Measurements from ENCODE around the gene TUBB4A.

TUBB4A gene

GRCh38 chr19:6459262-6460098, 42.6 kb downstream of the TUBB4A start, which contains the start of gene SLC25A23:
Gene SLC25A23, minus strand, starts transcription at chr19:6459792. Its CDS starts 164 bp downstream, at chr19:6459628.
- ChIA-PET CTCF (no interaction called here), POLR2A (no interaction called here)
- Histone ChIP-seq H3K36me3 (ENCODE audit: control insufficient read depth in 4 of 4, insufficient read depth in 4 of 4, low read length in 3 of 4) (peaks cover 0 to 6% (median 4%) of the 10 kb centered on the region in 4 experiments), H3K27ac (ENCODE audit: insufficient read depth in 1 of 2, low read depth in 1 of 2, low read length in 2 of 2, poor library complexity in 1 of 2, severe bottlenecking in 2 of 2) (no peak within 1 kb of the TSS), H3K4me3 (ENCODE audit: control insufficient read depth in 1 of 7, extremely low read depth in 1 of 7, insufficient read depth in 4 of 7, low read depth in 2 of 7, low read length in 6 of 7) (peak within 1 kb of the TSS; percentile 44 to 85 (median 75)), H3K27me3 (replicated peaks in 2 of 5; ENCODE audit: control insufficient read depth in 4 of 5, insufficient read depth in 5 of 5, low read length in 4 of 5) (peaks cover 0 to 17% (median 5%) of the 10 kb centered on the region in 5 experiments), H3K9me3 (ENCODE audit: control extremely low read depth in 1 of 5, control insufficient read depth in 4 of 5, insufficient read depth in 2 of 5, low read depth in 1 of 5, low read length in 4 of 5) (peaks cover 0 to 12% (median 4%) of the 10 kb centered on the region in 5 experiments), H3K4me1 (ENCODE audit: control extremely low read depth in 1 of 4, control insufficient read depth in 4 of 4, insufficient read depth in 4 of 4, low read length in 3 of 4) (peaks cover 0 to 31% (median 24%) of the 10 kb centered on the region in 4 experiments)
- DNase-seq: peak; percentile 51 to 64 (median 56)
- 4% methylated on average over 44 of the region's 70 CpGs for WGBS (ENCODE audit: insufficient coverage)

GRCh38 chr19:6458695-6459261, 43.3 kb downstream of the TUBB4A start:
- no peak for DNase-seq
- 82% methylated on average over 9 of the region's 16 CpGs for WGBS (ENCODE audit: insufficient coverage)
- H3K27me3 ChIP-seq (replicated peaks in 2 of 5; ENCODE audit: control insufficient read depth in 4 of 5, insufficient read depth in 5 of 5, low read length in 4 of 5): peaks cover 0 to 10% (median 2%) of the 10 kb centered on the region in 5 experiments
- H3K4me1 ChIP-seq (ENCODE audit: control extremely low read depth in 1 of 4, control insufficient read depth in 4 of 4, insufficient read depth in 4 of 4, low read length in 3 of 4): peaks cover 0 to 26% (median 17%) of the 10 kb centered on the region in 4 experiments
- POLR2A ChIA-PET: no interaction called here
- peak overlapping the region in 6 of 7 experiments; percentile 44 to 85 (median 78) for H3K4me3 ChIP-seq (ENCODE audit: control insufficient read depth in 1 of 7, extremely low read depth in 1 of 7, insufficient read depth in 4 of 7, low read depth in 2 of 7, low read length in 6 of 7)
- no peak overlapping the region for H3K27ac ChIP-seq (ENCODE audit: insufficient read depth in 1 of 2, low read depth in 1 of 2, low read length in 2 of 2, poor library complexity in 1 of 2, severe bottlenecking in 2 of 2)
- CTCF ChIA-PET: no interaction called here
- H3K9me3 ChIP-seq (ENCODE audit: control extremely low read depth in 1 of 5, control insufficient read depth in 4 of 5, insufficient read depth in 2 of 5, low read depth in 1 of 5, low read length in 4 of 5): peaks cover 0 to 19% (median 11%) of the 10 kb centered on the region in 5 experiments
- peaks cover 0 to 13% (median 10%) of the 10 kb centered on the region in 4 experiments for H3K36me3 ChIP-seq (ENCODE audit: control insufficient read depth in 4 of 4, insufficient read depth in 4 of 4, low read length in 3 of 4)

- ChIA-PET CTCF (interaction anchor here (0.6 kb wide), 1 partner anchor 1609 kb away, joined by 3 read pairs; no protein-coding TSS in a partner anchor), POLR2A (no interaction called here)
- Histone ChIP-seq H3K36me3 (ENCODE audit: control insufficient read depth in 4 of 4, insufficient read depth in 4 of 4, low read length in 3 of 4) (peaks cover 0 to 17% (median 11%) of the 10 kb centered on the region in 4 experiments), H3K4me1 (ENCODE audit: control extremely low read depth in 1 of 4, control insufficient read depth in 4 of 4, insufficient read depth in 4 of 4, low read length in 3 of 4) (peaks cover 0 to 26% (median 17%) of the 10 kb centered on the region in 4 experiments), H3K9me3 (ENCODE audit: control extremely low read depth in 1 of 5, control insufficient read depth in 4 of 5, insufficient read depth in 2 of 5, low read depth in 1 of 5, low read length in 4 of 5) (peaks cover 0 to 22% (median 14%) of the 10 kb centered on the region in 5 experiments), H3K27ac (ENCODE audit: insufficient read depth in 1 of 2, low read depth in 1 of 2, low read length in 2 of 2, poor library complexity in 1 of 2, severe bottlenecking in 2 of 2) (no peak overlapping the region), H3K4me3 (ENCODE audit: control insufficient read depth in 1 of 7, extremely low read depth in 1 of 7, insufficient read depth in 4 of 7, low read depth in 2 of 7, low read length in 6 of 7) (no peak overlapping the region), H3K27me3 (replicated peaks in 2 of 5; ENCODE audit: control insufficient read depth in 4 of 5, insufficient read depth in 5 of 5, low read length in 4 of 5) (peaks cover 0 to 5% (median 2%) of the 10 kb centered on the region in 5 experiments)
- WGBS (ENCODE audit: insufficient coverage): 94% methylated on average over 15 of the region's 17 CpGs
- no peak for DNase-seq
Measured at GRCh38 chr19:6457958-6458694, 44.0 kb downstream of the TUBB4A start.

GRCh38 chr19:6455924-6456323, 46.2 kb downstream of the TUBB4A start:
- Histone ChIP-seq H3K9me3 (ENCODE audit: control extremely low read depth in 1 of 5, control insufficient read depth in 4 of 5, insufficient read depth in 2 of 5, low read depth in 1 of 5, low read length in 4 of 5) (peaks cover 0 to 22% (median 14%) of the 10 kb centered on the region in 5 experiments), H3K4me3 (ENCODE audit: control insufficient read depth in 1 of 7, extremely low read depth in 1 of 7, insufficient read depth in 4 of 7, low read depth in 2 of 7, low read length in 6 of 7) (no peak overlapping the region), H3K27ac (ENCODE audit: insufficient read depth in 1 of 2, low read depth in 1 of 2, low read length in 2 of 2, poor library complexity in 1 of 2, severe bottlenecking in 2 of 2) (no peak overlapping the region), H3K36me3 (ENCODE audit: control insufficient read depth in 4 of 4, insufficient read depth in 4 of 4, low read length in 3 of 4) (peaks cover 0 to 27% (median 11%) of the 10 kb centered on the region in 4 experiments), H3K27me3 (replicated peaks in 2 of 5; ENCODE audit: control insufficient read depth in 4 of 5, insufficient read depth in 5 of 5, low read length in 4 of 5) (peaks cover 0 to 5% (median 0%) of the 10 kb centered on the region in 5 experiments), H3K4me1 (ENCODE audit: control extremely low read depth in 1 of 4, control insufficient read depth in 4 of 4, insufficient read depth in 4 of 4, low read length in 3 of 4) (peaks cover 0 to 26% (median 17%) of the 10 kb centered on the region in 4 experiments)
- DNase-seq: no peak
- WGBS (ENCODE audit: insufficient coverage): 99% methylated on average over 11 of the region's 15 CpGs
- CTCF ChIA-PET: interaction anchor here (1.9 kb wide), 1 partner anchor 60 kb away, joined by 4 read pairs; no protein-coding TSS in a partner anchor
- POLR2A ChIA-PET: no interaction called here

GRCh38 chr19:6453951-6454565, 48.1 kb downstream of the TUBB4A start:
- H3K4me3 ChIP-seq (ENCODE audit: control insufficient read depth in 1 of 7, extremely low read depth in 1 of 7, insufficient read depth in 4 of 7, low read depth in 2 of 7, low read length in 6 of 7): no peak overlapping the region
- ChIA-PET POLR2A (no interaction called here), CTCF (no interaction called here)
- H3K36me3 ChIP-seq (ENCODE audit: control insufficient read depth in 4 of 4, insufficient read depth in 4 of 4, low read length in 3 of 4): peaks cover 0 to 27% (median 11%) of the 10 kb centered on the region in 4 experiments
- 100% methylated on average over 9 of the region's 11 CpGs for WGBS (ENCODE audit: insufficient coverage)
- no peak for DNase-seq
- peaks cover 0 to 22% (median 14%) of the 10 kb centered on the region in 5 experiments for H3K9me3 ChIP-seq (ENCODE audit: control extremely low read depth in 1 of 5, control insufficient read depth in 4 of 5, insufficient read depth in 2 of 5, low read depth in 1 of 5, low read length in 4 of 5)
- H3K4me1 ChIP-seq (ENCODE audit: control extremely low read depth in 1 of 4, control insufficient read depth in 4 of 4, insufficient read depth in 4 of 4, low read length in 3 of 4): peaks cover 0 to 10% (median 2%) of the 10 kb centered on the region in 4 experiments
- H3K27ac ChIP-seq (ENCODE audit: insufficient read depth in 1 of 2, low read depth in 1 of 2, low read length in 2 of 2, poor library complexity in 1 of 2, severe bottlenecking in 2 of 2): no peak overlapping the region
- H3K27me3 ChIP-seq (replicated peaks in 2 of 5; ENCODE audit: control insufficient read depth in 4 of 5, insufficient read depth in 5 of 5, low read length in 4 of 5): peaks cover 0 to 4% (median 0%) of the 10 kb centered on the region in 5 experiments

- 100% methylated on average over 1 of the region's 2 CpGs for WGBS (ENCODE audit: insufficient coverage)
- Histone ChIP-seq H3K27me3 (replicated peaks in 2 of 5; ENCODE audit: control insufficient read depth in 4 of 5, insufficient read depth in 5 of 5, low read length in 4 of 5) (no peaks in the 10 kb centered on the region), H3K27ac (ENCODE audit: insufficient read depth in 1 of 2, low read depth in 1 of 2, low read length in 2 of 2, poor library complexity in 1 of 2, severe bottlenecking in 2 of 2) (no peak overlapping the region), H3K4me1 (ENCODE audit: control extremely low read depth in 1 of 4, control insufficient read depth in 4 of 4, insufficient read depth in 4 of 4, low read length in 3 of 4) (peaks cover 0 to under 1% (median 0%) of the 10 kb centered on the region in 4 experiments), H3K4me3 (ENCODE audit: control insufficient read depth in 1 of 7, extremely low read depth in 1 of 7, insufficient read depth in 4 of 7, low read depth in 2 of 7, low read length in 6 of 7) (no peak overlapping the region), H3K36me3 (ENCODE audit: control insufficient read depth in 4 of 4, insufficient read depth in 4 of 4, low read length in 3 of 4) (peaks cover 0 to 27% (median 11%) of the 10 kb centered on the region in 4 experiments), H3K9me3 (ENCODE audit: control extremely low read depth in 1 of 5, control insufficient read depth in 4 of 5, insufficient read depth in 2 of 5, low read depth in 1 of 5, low read length in 4 of 5) (peaks cover 0 to 22% (median 14%) of the 10 kb centered on the region in 5 experiments)
- ChIA-PET POLR2A (no interaction called here), CTCF (no interaction called here)
- DNase-seq: no peak
Measured at GRCh38 chr19:6452899-6453298, 49.2 kb downstream of the TUBB4A start.
